Kidney epithelial cell (primary cell): ENCODE measurements around the gene SLC38A3. TPM values are rescaled to one million over a fixed set of nuclear protein-coding genes. Genes with fewer than 3 reads are reported as not detected.

Experiments used
- DNase-seq: peaks from one replicate; pipeline ENCODE4 v3.0.0-alpha.2; 2010; ENCODE audit warnings: low read depth
- H3K27me3 ChIP-seq: 2 replicates; pipeline ENCODE4 v1.6.0; 2011; ENCODE audit warnings: low read length; ENCODE audit not compliant: control insufficient read depth, insufficient read depth
- H3K36me3 ChIP-seq: 2 replicates; pipeline ENCODE4 v1.5.1; 2011; ENCODE audit warnings: low read length; ENCODE audit not compliant: control insufficient read depth, insufficient read depth
- H3K4me3 ChIP-seq: 2 replicates; pipeline ENCODE4 v1.5.1; 2011; ENCODE audit warnings: low read depth, mild to moderate bottlenecking, control low read depth, low read length
- CTCF ChIP-seq: IDR thresholded peaks from 2 replicates; pipeline ENCODE4 v1.5.1; 2011; ENCODE audit warnings: mild to moderate bottlenecking, moderate library complexity, low read length, control low read depth, inconsistent platforms; ENCODE audit not compliant: insufficient read depth, poor library complexity, severe bottlenecking
- total RNA-seq: library from RNA; depleted of rRNA; stranded (reverse); fragments of >200 nt; gene quantifications from 2 replicates; pipeline ENCODE4 v1.2.3, GENCODE V29; 2015

Gene SLC38A3
- total RNA-seq, 1 donor from 2014 or later, result 0.13 TPM

GRCh38 chr3:50194128-50194902, 10.8 kb upstream of the SLC38A3 start:
- H3K27me3 ChIP-seq, result peaks cover 36% of the 10 kb centered on the region
- no peak for DNase-seq

GRCh38 chr3:50194903-50195500, 10.1 kb upstream of the SLC38A3 start:
- no peak for DNase-seq
- TF ChIP-seq CTCF, result no peak
- no peaks in the 10 kb centered on the region for H3K36me3 ChIP-seq
- no peak overlapping the region for H3K4me3 ChIP-seq
- peaks cover 36% of the 10 kb centered on the region for H3K27me3 ChIP-seq

More at GRCh38 chr3:50194128-50194902, 10.8 kb upstream of the SLC38A3 start:
- Histone ChIP-seq H3K36me3 (no peaks in the 10 kb centered on the region), H3K4me3 (no peak overlapping the region)
- TF ChIP-seq CTCF, result peak; percentile 83

- H3K27me3 ChIP-seq, result peaks cover 36% of the 10 kb centered on the region
- H3K4me3 ChIP-seq, result no peak overlapping the region
- no peak for DNase-seq
- no peaks in the 10 kb centered on the region for H3K36me3 ChIP-seq
- no peak for TF ChIP-seq CTCF
Measured at GRCh38 chr3:50195501-50196252, 9.4 kb upstream of the SLC38A3 start.

- no peak for DNase-seq
- Histone ChIP-seq H3K27me3 (peaks cover 43% of the 10 kb centered on the region), H3K4me3 (no peak overlapping the region), H3K36me3 (no peaks in the 10 kb centered on the region)
- no peak for TF ChIP-seq CTCF
Measured at GRCh38 chr3:50196253-50196801, 8.7 kb upstream of the SLC38A3 start.

- Histone ChIP-seq H3K27me3 (peaks cover 52% of the 10 kb centered on the region), H3K36me3 (no peaks in the 10 kb centered on the region), H3K4me3 (no peak overlapping the region)
- no peak for DNase-seq
- no peak for TF ChIP-seq CTCF
Measured at GRCh38 chr3:50201573-50202315, 3.3 kb upstream of the SLC38A3 start.
